GM12873 (cell line): ENCODE results near the gene GCSAML.

Source experiments
- CTCF ChIP-seq: IDR thresholded peaks from 2 replicates; pipeline ENCODE4 v1.5.1; 2012; ENCODE audit warnings: low read depth, mild to moderate bottlenecking, moderate library complexity, low read length, control low read depth; ENCODE audit not compliant: insufficient read depth; ENCODE audit errors: missing control alignments

GCSAML gene

DNA sequence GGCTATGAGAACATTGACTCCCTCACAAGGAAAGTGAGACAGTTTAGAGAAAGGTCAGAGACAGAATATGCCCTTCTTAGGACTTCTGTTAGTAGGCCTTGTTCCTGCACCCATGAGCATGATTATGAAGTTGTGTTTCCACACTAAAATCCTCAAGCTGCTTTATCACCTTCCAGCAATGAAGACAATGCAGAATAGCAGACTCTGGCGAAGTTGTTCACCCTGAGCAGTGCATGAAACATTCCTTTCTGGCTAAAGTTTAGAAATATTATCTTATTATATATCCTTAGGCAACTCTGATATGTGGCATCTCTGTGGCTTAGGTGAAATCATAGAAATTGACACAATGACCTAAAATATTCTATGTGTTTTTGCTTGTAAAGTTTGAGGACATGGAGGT, 25.3 kb downstream of the GCSAML start:
- no peak for TF ChIP-seq CTCF

DNA sequence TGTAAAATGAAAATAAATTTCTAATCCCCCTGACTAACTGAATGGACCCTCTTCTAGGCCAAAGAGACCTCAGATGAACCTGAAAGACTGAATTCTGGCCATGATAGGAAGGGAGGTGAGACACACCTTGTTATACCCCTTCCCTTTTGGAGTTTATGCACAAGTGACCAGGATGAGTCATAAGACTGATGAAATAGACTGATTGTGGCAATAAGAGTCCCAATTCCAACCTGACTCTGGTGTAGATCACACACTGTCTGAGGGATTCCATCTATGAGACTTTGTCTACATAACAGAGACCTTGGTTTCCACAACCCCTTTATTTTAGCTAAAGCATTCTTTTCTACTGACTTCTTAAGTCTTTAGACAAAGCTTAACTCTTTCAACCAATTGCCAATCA, 25.7 kb downstream of the GCSAML start:
- no peak for TF ChIP-seq CTCF

DNA sequence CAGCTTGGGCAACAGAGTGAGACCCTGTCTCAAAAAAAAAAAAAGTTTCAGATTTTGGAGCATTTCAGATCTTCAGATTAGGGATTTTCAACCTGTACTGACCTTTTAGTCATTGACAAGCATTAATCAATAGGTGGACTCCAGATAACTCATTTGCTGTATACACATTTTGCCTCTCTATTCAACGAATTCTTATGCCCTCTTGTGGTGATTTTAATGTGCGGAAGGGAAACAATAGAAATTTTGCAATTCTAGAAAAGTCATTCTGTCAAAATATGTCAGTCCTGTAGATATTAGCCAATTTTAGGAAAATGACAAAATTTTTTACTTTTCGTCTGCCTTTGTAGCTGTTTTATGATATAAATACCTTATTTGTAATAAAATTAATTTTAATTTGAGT, 27.6 kb downstream of the GCSAML start:
- peak; percentile 46 for TF ChIP-seq CTCF

DNA sequence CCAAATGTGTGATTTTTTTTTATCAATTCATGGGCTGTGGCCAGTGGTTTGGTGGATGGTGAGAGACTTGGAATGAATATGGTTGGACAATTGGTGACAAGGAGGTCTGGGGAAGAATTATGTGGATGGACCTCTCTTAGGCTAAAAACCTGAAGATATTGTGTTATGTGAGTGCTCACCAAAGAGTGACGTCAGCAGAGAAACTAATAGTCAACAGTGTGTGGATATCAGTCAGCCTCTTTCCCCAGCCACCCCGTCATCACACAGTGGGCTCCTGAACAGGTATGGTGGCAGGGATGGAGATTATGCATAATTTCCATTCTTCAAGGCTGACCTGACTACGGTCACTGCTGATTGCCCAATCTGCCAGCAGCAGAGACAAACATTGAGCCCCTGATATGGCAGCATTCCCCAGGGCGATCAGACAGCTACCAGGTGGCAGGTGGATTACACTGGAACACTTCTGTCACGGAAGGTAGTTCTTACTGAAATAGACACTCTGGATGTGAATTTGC, 30.1 kb downstream of the GCSAML start:
- no peak for TF ChIP-seq CTCF

DNA sequence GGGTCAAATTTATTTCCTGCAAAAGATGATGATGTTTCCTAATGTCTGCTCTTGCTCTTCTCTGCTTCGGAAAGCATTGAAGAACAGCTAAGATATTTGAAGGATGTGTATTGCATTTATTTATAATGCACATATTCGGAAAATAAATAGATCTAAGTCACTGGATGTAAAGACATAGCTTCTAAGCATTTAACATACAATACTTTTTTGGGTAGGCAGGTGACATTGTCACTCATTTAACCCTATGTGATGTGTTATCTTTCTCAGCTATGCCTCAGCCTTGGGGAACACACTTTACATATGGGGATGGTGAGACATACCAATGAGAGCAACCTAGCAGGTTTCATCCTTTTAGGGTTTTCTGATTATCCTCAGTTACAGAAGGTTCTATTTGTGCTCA, 39.1 kb downstream of the GCSAML start, which contains the start of gene OR2G2:
Gene OR2G2 (plus strand): TSS at position 301 of the 400 bp plus-strand sequence. CDS start 0 bp downstream, at position 301.
- no peak for TF ChIP-seq CTCF

- no peak for TF ChIP-seq CTCF
These were observed 56.4 kb downstream of the GCSAML start, which contains the start of gene OR2G3 for GRCh38 chr1:247605286-247605685. TSS of gene OR2G3 (plus strand) at chr1:247605586. CDS start at chr1:247605586, 0 bp downstream.

DNA sequence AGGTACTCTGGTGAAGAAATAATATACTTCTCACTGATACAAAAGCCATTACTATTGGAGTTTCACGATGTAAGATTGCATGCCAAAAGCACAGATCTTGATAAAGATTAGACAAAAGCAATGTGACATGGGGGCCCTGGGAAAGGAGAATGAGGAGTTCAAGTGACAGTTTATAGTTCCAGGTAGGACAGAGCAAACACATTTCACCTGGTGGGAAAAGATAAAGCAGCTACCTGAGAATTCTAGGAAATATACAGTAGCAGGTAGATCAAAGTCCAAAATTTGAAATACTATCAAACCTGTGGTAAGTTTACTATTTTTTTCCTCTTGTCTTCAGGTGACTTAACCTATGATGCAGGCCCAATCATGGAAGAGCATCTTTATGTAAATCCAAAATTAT, 64.5 kb downstream of the GCSAML start:
- no peak for TF ChIP-seq CTCF
